ENCODE data around the gene AKR1B1.

AKR1B1 gene

GRCh38 chr7:134446923-134447322 is 12.0 kb downstream of the AKR1B1 start:
- TF ChIP-seq, protein P1, sequence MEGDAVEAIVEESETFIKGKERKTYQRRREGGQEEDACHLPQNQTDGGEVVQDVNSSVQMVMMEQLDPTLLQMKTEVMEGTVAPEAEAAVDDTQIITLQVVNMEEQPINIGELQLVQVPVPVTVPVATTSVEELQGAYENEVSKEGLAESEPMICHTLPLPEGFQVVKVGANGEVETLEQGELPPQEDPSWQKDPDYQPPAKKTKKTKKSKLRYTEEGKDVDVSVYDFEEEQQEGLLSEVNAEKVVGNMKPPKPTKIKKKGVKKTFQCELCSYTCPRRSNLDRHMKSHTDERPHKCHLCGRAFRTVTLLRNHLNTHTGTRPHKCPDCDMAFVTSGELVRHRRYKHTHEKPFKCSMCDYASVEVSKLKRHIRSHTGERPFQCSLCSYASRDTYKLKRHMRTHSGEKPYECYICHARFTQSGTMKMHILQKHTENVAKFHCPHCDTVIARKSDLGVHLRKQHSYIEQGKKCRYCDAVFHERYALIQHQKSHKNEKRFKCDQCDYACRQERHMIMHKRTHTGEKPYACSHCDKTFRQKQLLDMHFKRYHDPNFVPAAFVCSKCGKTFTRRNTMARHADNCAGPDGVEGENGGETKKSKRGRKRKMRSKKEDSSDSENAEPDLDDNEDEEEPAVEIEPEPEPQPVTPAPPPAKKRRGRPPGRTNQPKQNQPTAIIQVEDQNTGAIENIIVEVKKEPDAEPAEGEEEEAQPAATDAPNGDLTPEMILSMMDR (conservative IDR thresholded peaks at IDR 0.05; ENCODE audit: low read depth, low read length), result no peak
- H3K27ac ChIP-seq, result no peak overlapping the region
- H3K4me1 ChIP-seq (ENCODE audit: low read depth, poor library complexity, severe bottlenecking), result no peaks in the 10 kb centered on the region
- H3K79me2 ChIP-seq (ENCODE audit: insufficient read depth, low read depth), result no peaks in the 10 kb centered on the region
- H4K20me1 ChIP-seq (ENCODE audit: insufficient read depth), result no peaks in the 10 kb centered on the region
- no peak overlapping the region for H3K4me3 ChIP-seq (IDR thresholded peaks at IDR 0.05; ENCODE audit: insufficient read depth, low read depth, low read length)
- no peak overlapping the region for H2AFZ ChIP-seq (ENCODE audit: low read depth)
- no peak overlapping the region for H3K9ac ChIP-seq
- peaks cover 17% of the 10 kb centered on the region; the same call in 1 of the 2 replicates for H3K36me3 ChIP-seq (ENCODE audit: insufficient read depth)
- H3K27me3 ChIP-seq (ENCODE audit: insufficient read depth, low read depth), result no peaks in the 10 kb centered on the region
- no peak overlapping the region for H3K4me2 ChIP-seq

DNA sequence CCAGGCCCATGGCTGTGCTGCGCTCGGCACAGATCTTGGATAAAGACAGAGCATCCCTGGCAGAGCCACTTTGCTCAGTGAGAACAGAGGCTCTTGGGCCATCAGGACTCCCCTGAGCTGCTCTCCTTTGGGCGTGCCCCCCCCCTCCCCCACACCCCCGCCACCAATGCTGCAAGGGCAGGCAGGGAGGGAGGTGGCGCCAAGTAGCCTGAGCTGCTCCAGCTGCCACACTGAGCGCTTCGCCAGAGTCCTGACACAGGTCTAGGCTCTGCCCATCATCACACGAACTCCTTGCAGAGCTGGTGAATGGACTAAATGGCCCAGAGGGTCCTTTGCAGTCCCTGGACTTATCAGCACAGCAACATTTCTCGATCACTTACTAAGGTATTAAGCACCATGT is 12.5 kb downstream of the AKR1B1 start:
- no peaks in the 10 kb centered on the region for H3K79me2 ChIP-seq (ENCODE audit: insufficient read depth, low read depth)
- H3K27ac ChIP-seq, result no peak overlapping the region
- no peak overlapping the region for H2AFZ ChIP-seq (ENCODE audit: low read depth)
- H3K4me1 ChIP-seq (ENCODE audit: low read depth, poor library complexity, severe bottlenecking), result no peaks in the 10 kb centered on the region
- no peak overlapping the region for H3K4me2 ChIP-seq
- no peak overlapping the region for H3K9ac ChIP-seq
- peaks cover 17% of the 10 kb centered on the region; the same call in 1 of the 2 replicates for H3K36me3 ChIP-seq (ENCODE audit: insufficient read depth)
- TF ChIP-seq, protein P1 (conservative IDR thresholded peaks at IDR 0.05; ENCODE audit: low read depth, low read length), result no peak
- no peak overlapping the region for H3K4me3 ChIP-seq (IDR thresholded peaks at IDR 0.05; ENCODE audit: insufficient read depth, low read depth, low read length)
- H4K20me1 ChIP-seq (ENCODE audit: insufficient read depth), result no peaks in the 10 kb centered on the region
- no peaks in the 10 kb centered on the region for H3K27me3 ChIP-seq (ENCODE audit: insufficient read depth, low read depth)

DNA sequence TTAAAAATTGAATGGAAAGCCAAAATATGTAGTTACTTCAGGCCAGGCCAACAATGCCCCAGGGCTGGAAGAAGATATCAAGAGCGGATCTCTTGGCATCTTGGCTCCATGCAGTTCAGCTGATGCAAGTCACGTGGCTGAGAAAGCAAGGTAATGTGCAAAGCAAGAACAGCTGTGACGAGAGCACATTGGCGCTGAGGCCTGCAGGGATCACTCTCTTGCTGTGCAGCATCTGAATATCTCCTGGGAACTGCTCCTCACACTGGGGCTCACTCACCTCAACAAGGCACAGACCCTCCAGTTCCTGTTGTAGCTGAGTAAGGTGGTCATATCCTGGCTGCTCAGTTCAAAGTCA is 14.0 kb downstream of the AKR1B1 start:
- Histone ChIP-seq H3K79me2 (ENCODE audit: insufficient read depth, low read depth) (no peaks in the 10 kb centered on the region), H3K4me3 (IDR thresholded peaks at IDR 0.05; ENCODE audit: insufficient read depth, low read depth, low read length) (no peak overlapping the region), H3K27me3 (ENCODE audit: insufficient read depth, low read depth) (no peaks in the 10 kb centered on the region), H3K27ac (no peak overlapping the region), H2AFZ (ENCODE audit: low read depth) (no peak overlapping the region), H3K4me1 (ENCODE audit: low read depth, poor library complexity, severe bottlenecking) (no peaks in the 10 kb centered on the region), H3K9ac (no peak overlapping the region), H3K4me2 (no peak overlapping the region), H3K36me3 (ENCODE audit: insufficient read depth) (peaks cover 10% of the 10 kb centered on the region; the same call in 1 of the 2 replicates), H4K20me1 (ENCODE audit: insufficient read depth) (no peaks in the 10 kb centered on the region)
- TF ChIP-seq, protein P1 (conservative IDR thresholded peaks at IDR 0.05; ENCODE audit: low read depth, low read length), result no peak

GRCh38 chr7:134444198-134444960 is 14.5 kb downstream of the AKR1B1 start:
- Histone ChIP-seq H3K4me1 (ENCODE audit: low read depth, poor library complexity, severe bottlenecking) (no peaks in the 10 kb centered on the region), H3K27ac (no peak overlapping the region), H2AFZ (ENCODE audit: low read depth) (no peak overlapping the region), H3K27me3 (ENCODE audit: insufficient read depth, low read depth) (no peaks in the 10 kb centered on the region), H3K79me2 (ENCODE audit: insufficient read depth, low read depth) (no peaks in the 10 kb centered on the region), H3K4me2 (no peak overlapping the region), H3K9ac (no peak overlapping the region), H3K4me3 (IDR thresholded peaks at IDR 0.05; ENCODE audit: insufficient read depth, low read depth, low read length) (no peak overlapping the region), H3K36me3 (ENCODE audit: insufficient read depth) (peaks cover 5% of the 10 kb centered on the region; the same call in 1 of the 2 replicates), H4K20me1 (ENCODE audit: insufficient read depth) (no peaks in the 10 kb centered on the region)
- TF ChIP-seq, protein P1 (conservative IDR thresholded peaks at IDR 0.05; ENCODE audit: low read depth, low read length), result no peak
